Naive thymus-derived CD8-positive, alpha-beta T cell (primary cell): ENCODE results near the gene SELENBP1. TPM values are rescaled to one million over a fixed set of nuclear protein-coding genes. Genes with fewer than 3 reads are reported as not detected.

Experiments
- ATAC-seq, 2 donors: fragments of 150-1000 bp; cut with Tn5 transposase in 1 of 2; sonication (Bioruptor Pico), chemical (Tn5 transposase) in 1 of 2; 1 replicate in 1 of 2; 2 replicates in 1 of 2; pipeline ENCODE4 v1.10.0; 2021; ENCODE audit warnings: mild to moderate bottlenecking in 2 of 2, moderate library complexity in 2 of 2
- POLR2A ChIA-PET: fragments of 350-600 bp; sonication (Branson Sonifier 250); formaldehyde crosslinking; loops from one replicate; lab custom pipeline; 2021; ENCODE audit warnings: antibody characterized with exemption; lab: Charles Lee
- DNase-seq, 10 donors: peaks; one replicate each; pipeline versions ENCODE4 v3.0.0 to v3.0.0-alpha.2; 2020 to 2022
- H3K27ac Mint-ChIP-seq, 10 donors: one replicate each; pipeline ENCODE4 v1.8.0; 2020 to 2022; ENCODE audit warnings: mild to moderate bottlenecking in 10 of 10, mixed read lengths in 10 of 10, moderate library complexity in 4 of 10, inconsistent platforms in 1 of 10
- H3K27me3 Mint-ChIP-seq, 5 donors: one replicate each; pipeline ENCODE4 v1.8.0; 2021 to 2022; ENCODE audit warnings: mixed read lengths in 5 of 5
- H3K36me3 Mint-ChIP-seq, 3 donors: one replicate each; pipeline ENCODE4 v1.8.0; 2020 to 2022; ENCODE audit warnings: mixed read lengths in 3 of 3, mild to moderate bottlenecking in 2 of 3, inconsistent platforms in 1 of 3
- H3K4me1 Mint-ChIP-seq, 4 donors: one replicate each; pipeline ENCODE4 v1.8.0; 2021 to 2022; ENCODE audit warnings: mixed read lengths in 4 of 4
- H3K4me3 Mint-ChIP-seq, 10 donors: one replicate each; pipeline ENCODE4 v1.8.0; 2020 to 2022; ENCODE audit warnings: mild to moderate bottlenecking in 10 of 10, mixed read lengths in 10 of 10, moderate library complexity in 6 of 10, inconsistent platforms in 1 of 10
- H3K9me3 Mint-ChIP-seq, 9 donors: one replicate each; pipeline ENCODE4 v1.8.0; 2020 to 2022; ENCODE audit warnings: mixed read lengths in 9 of 9, mild to moderate bottlenecking in 3 of 9, inconsistent platforms in 1 of 9, moderate library complexity in 1 of 9
- polyA plus RNA-seq, 3 donors: library from polyadenylated mRNA; unstranded; fragments of 300-500 nt; fragmentation: Illumina TruSeq; gene quantifications; one replicate each; pipeline ENCODE4 v1.2.3, GENCODE V29; 2021
- total RNA-seq, 8 experiments: library from RNA in 2 of 8; stranded (reverse) in 2 of 8; gene quantifications; one replicate each; pipeline ENCODE4 v1.2.3 and lab custom pipeline; 2021 to 2026

Gene SELENBP1
- total and polyA plus RNA-seq, 5 experiments from 2014 or later = not detected

GRCh38 chr1:151327903-151328674, 44.4 kb downstream of the SELENBP1 start:
- Mint-ChIP-seq H3K27ac (peak overlapping the region; percentile 94 to 100 (median 98)), H3K9me3 (no peaks in the 10 kb centered on the region), H3K4me3 (peak overlapping the region; percentile 93 to 99 (median 97)), H3K27me3 (no peaks in the 10 kb centered on the region), H3K36me3 (peaks cover 0 to 31% (median 7%) of the 10 kb centered on the region in 3 donors), H3K4me1 (peaks cover 21 to 42% (median 39%) of the 10 kb centered on the region in 4 donors)
- DNase-seq (no peak), ATAC-seq (peak; percentile 1 to 19)
- POLR2A ChIA-PET = interaction anchor here (1.0 to 2.2 kb wide), 10 partner anchors 10 to 171 kb away, joined by 3 to 17 read pairs (median 8); partner anchors contain the start of genes PSMB4, RFX5, TNFAIP8L2 and VPS72

GRCh38 chr1:151327223-151327902, 45.1 kb downstream of the SELENBP1 start, which contains the start of gene PI4KB:
PI4KB (minus strand) TSS chr1:151327416; CDS start chr1:151316481, 10,935 bp downstream.
- peak; percentile 91 to 95 for ATAC-seq
- peak; percentile 72 to 98 (median 90) for DNase-seq
- Mint-ChIP-seq H3K36me3 (peaks cover 0 to 38% (median 7%) of the 10 kb centered on the region in 3 donors), H3K27ac (peak within 1 kb of the TSS; percentile 94 to 100 (median 98)), H3K27me3 (no peaks in the 10 kb centered on the region), H3K4me1 (peaks cover 24 to 47% (median 45%) of the 10 kb centered on the region in 4 donors), H3K9me3 (no peaks in the 10 kb centered on the region), H3K4me3 (peak within 1 kb of the TSS; percentile 93 to 99 (median 97))
- POLR2A ChIA-PET = interaction anchor here (0.5 to 2.2 kb wide), 16 partner anchors 11 to 170 kb away, joined by 3 to 17 read pairs (median 6); partner anchors contain the start of genes PSMB4, PSMD4, RFX5 and TNFAIP8L2

GRCh38 chr1:151326619-151327222, 45.8 kb downstream of the SELENBP1 start:
- H3K9me3 Mint-ChIP-seq = no peaks in the 10 kb centered on the region
- POLR2A ChIA-PET = interaction anchor here (0.5 to 2.2 kb wide), 16 partner anchors 11 to 1092 kb away, joined by 3 to 17 read pairs (median 6); partner anchors contain the start of genes PSMB4, PSMD4, RFX5 and TNFAIP8L2
- H3K27me3 Mint-ChIP-seq = no peaks in the 10 kb centered on the region
- ATAC-seq (peak; percentile 48 to 49), DNase-seq (peak in 4 of 10 donors; percentile 18 to 52 (median 43))
- H3K36me3 Mint-ChIP-seq = peaks cover 0 to 44% (median 7%) of the 10 kb centered on the region in 3 donors
- H3K4me3 Mint-ChIP-seq = peak overlapping the region; percentile 93 to 99 (median 97)
- peak overlapping the region; percentile 91 to 100 (median 97) for H3K27ac Mint-ChIP-seq
- H3K4me1 Mint-ChIP-seq = peaks cover 26 to 52% (median 52%) of the 10 kb centered on the region in 4 donors

- POLR2A ChIA-PET = interaction anchor here (1.1 to 1.8 kb wide), 3 partner anchors 9 to 73 kb away, joined by 4 to 10 read pairs (median 4); partner anchors contain the start of gene PSMB4
- no peaks in the 10 kb centered on the region for H3K27me3 Mint-ChIP-seq
- peak overlapping the region; percentile 93 to 99 (median 97) for H3K4me3 Mint-ChIP-seq
- peaks cover 28 to 56% (median 55%) of the 10 kb centered on the region in 4 donors for H3K4me1 Mint-ChIP-seq
- DNase-seq (no peak), ATAC-seq (no peak)
- H3K27ac Mint-ChIP-seq = peak overlapping the region; percentile 91 to 100 (median 97)
- H3K9me3 Mint-ChIP-seq = no peaks in the 10 kb centered on the region
- peaks cover 0 to 48% (median 7%) of the 10 kb centered on the region in 3 donors for H3K36me3 Mint-ChIP-seq
Observed at GRCh38 chr1:151325646-151326429, 46.7 kb downstream of the SELENBP1 start.

GRCh38 chr1:151325231-151325630, 47.3 kb downstream of the SELENBP1 start:
- Mint-ChIP-seq H3K9me3 (no peaks in the 10 kb centered on the region), H3K27ac (peak overlapping the region in 9 of 10 donors; percentile 17 to 100 (median 74)), H3K4me1 (peaks cover 33 to 61% (median 61%) of the 10 kb centered on the region in 4 donors), H3K27me3 (no peaks in the 10 kb centered on the region), H3K36me3 (peaks cover 0 to 54% (median 7%) of the 10 kb centered on the region in 3 donors), H3K4me3 (peak overlapping the region in 9 of 10 donors; percentile 93 to 99 (median 98))
- DNase-seq = no peak
- POLR2A ChIA-PET = interaction anchor here (0.7 to 1.1 kb wide), 2 partner anchors 8 to 9 kb away, joined by 3 to 4 read pairs; no protein-coding TSS in a partner anchor
- no peak for ATAC-seq

GRCh38 chr1:151324390-151324930, 48.0 kb downstream of the SELENBP1 start:
- H3K27ac Mint-ChIP-seq = peak overlapping the region in 4 of 10 donors; percentile 18 to 81 (median 32)
- H3K27me3 Mint-ChIP-seq = no peaks in the 10 kb centered on the region
- H3K4me1 Mint-ChIP-seq = peaks cover 35 to 68% (median 62%) of the 10 kb centered on the region in 4 donors
- DNase-seq (no peak), ATAC-seq (no peak)
- H3K36me3 Mint-ChIP-seq = peaks cover 0 to 61% (median 7%) of the 10 kb centered on the region in 3 donors
- H3K4me3 Mint-ChIP-seq = peak overlapping the region in 4 of 10 donors; percentile 7 to 99 (median 24)
- H3K9me3 Mint-ChIP-seq = no peaks in the 10 kb centered on the region
- POLR2A ChIA-PET = interaction anchor here (0.7 to 1.1 kb wide), 2 partner anchors 8 to 9 kb away, joined by 3 to 4 read pairs; no protein-coding TSS in a partner anchor

GRCh38 chr1:151318975-151319374, 53.5 kb downstream of the SELENBP1 start:
- no peaks in the 10 kb centered on the region for H3K9me3 Mint-ChIP-seq
- H3K4me3 Mint-ChIP-seq = no peak overlapping the region
- peaks cover 24 to 62% (median 43%) of the 10 kb centered on the region in 4 donors for H3K4me1 Mint-ChIP-seq
- ATAC-seq = no peak
- POLR2A ChIA-PET = no interaction called here
- H3K27ac Mint-ChIP-seq = peak overlapping the region in 2 of 10 donors; percentile 16 to 31
- no peaks in the 10 kb centered on the region for H3K27me3 Mint-ChIP-seq
- no peak for DNase-seq
- peaks cover 0 to 80% (median 10%) of the 10 kb centered on the region in 3 donors for H3K36me3 Mint-ChIP-seq

- ATAC-seq (no peak), DNase-seq (no peak)
- Mint-ChIP-seq H3K4me1 (peaks cover 31 to 76% (median 55%) of the 10 kb centered on the region in 4 donors), H3K36me3 (peaks cover 0 to 81% (median 8%) of the 10 kb centered on the region in 3 donors), H3K27ac (peak overlapping the region in 5 of 10 donors; percentile 9 to 57 (median 36)), H3K4me3 (peak overlapping the region in 1 of 10 donors; percentile 20), H3K27me3 (no peaks in the 10 kb centered on the region), H3K9me3 (no peaks in the 10 kb centered on the region)
- POLR2A ChIA-PET = interaction anchor here (0.5 to 0.7 kb wide), 2 partner anchors 9 to 61 kb away, joined by 3 to 4 read pairs; partner anchors contain the start of gene PSMD4
Observed at GRCh38 chr1:151315565-151316235, 56.8 kb downstream of the SELENBP1 start.
